MM.1S (cell line): Measurements from ENCODE around the gene REN.

Source experiments
- CTCF ChIP-seq: fragments of 300-600 bp; sonication (generic); IDR thresholded peaks from 2 replicates; pipeline ENCODE4 v1.5.1; 2016; ENCODE audit warnings: antibody characterized with exemption, low read length, mixed read lengths
- EZH2 ChIP-seq: fragments of 300-600 bp; sonication (generic); optimal IDR thresholded peaks from 2 replicates; pipeline ENCODE3; 2017; ENCODE audit warnings: low read depth, mild to moderate bottlenecking, antibody characterized with exemption, low read length, mixed read lengths

- TF ChIP-seq CTCF: no peak
- TF ChIP-seq EZH2: no peak
These were observed 51.0 kb downstream of the REN start for GRCh38 chr1:204115116-204115515.
